Stomach smooth muscle (tissue), 2 donors: Measurements from ENCODE around the gene TAS2R3.

Experiments used
- H3K27ac ChIP-seq: one replicate; pipeline ENCODE4 v1.7.0; 2013; ENCODE audit warnings: mild to moderate bottlenecking, low read length, inconsistent platforms
- H3K27me3 ChIP-seq, 2 donors: one replicate each; pipeline ENCODE4 v1.7.0; 2013; ENCODE audit warnings: low read length in 2 of 2; ENCODE audit not compliant: insufficient read depth in 2 of 2, control insufficient read depth in 1 of 2
- H3K36me3 ChIP-seq, 2 donors: one replicate each; pipeline ENCODE4 v1.7.0; 2013; ENCODE audit warnings: low read length in 2 of 2; ENCODE audit not compliant: control insufficient read depth in 2 of 2, insufficient read depth in 2 of 2
- H3K4me1 ChIP-seq: one replicate; pipeline ENCODE4 v1.7.0; 2013; ENCODE audit warnings: low read length; ENCODE audit not compliant: control insufficient read depth, insufficient read depth
- H3K4me3 ChIP-seq, 2 donors: one replicate each; pipeline ENCODE4 v1.7.0; 2013; ENCODE audit warnings: low read length in 2 of 2
- H3K9ac ChIP-seq, 2 donors: one replicate each; pipeline ENCODE4 v1.7.0; 2013; ENCODE audit warnings: low read length in 2 of 2, mild to moderate bottlenecking in 1 of 2
- H3K9me3 ChIP-seq, 2 donors: one replicate each; pipeline ENCODE4 v1.7.0; 2013; ENCODE audit warnings: low read length in 2 of 2; ENCODE audit not compliant: control insufficient read depth in 2 of 2
- donor health status: healthy.
- donor health status: Pancreatic carcinoma.

TAS2R3 gene

GRCh38 chr7:141788296-141788695 is 24.4 kb downstream of the TAS2R3 start:
- Histone ChIP-seq H3K27ac (no peak overlapping the region), H3K4me3 (no peak overlapping the region), H3K36me3 (peaks cover 7 to 10% of the 10 kb centered on the region in 2 donors), H3K9ac (no peak overlapping the region), H3K9me3 (no peaks in the 10 kb centered on the region), H3K4me1 (no peaks in the 10 kb centered on the region), H3K27me3 (no peaks in the 10 kb centered on the region)

DNA sequence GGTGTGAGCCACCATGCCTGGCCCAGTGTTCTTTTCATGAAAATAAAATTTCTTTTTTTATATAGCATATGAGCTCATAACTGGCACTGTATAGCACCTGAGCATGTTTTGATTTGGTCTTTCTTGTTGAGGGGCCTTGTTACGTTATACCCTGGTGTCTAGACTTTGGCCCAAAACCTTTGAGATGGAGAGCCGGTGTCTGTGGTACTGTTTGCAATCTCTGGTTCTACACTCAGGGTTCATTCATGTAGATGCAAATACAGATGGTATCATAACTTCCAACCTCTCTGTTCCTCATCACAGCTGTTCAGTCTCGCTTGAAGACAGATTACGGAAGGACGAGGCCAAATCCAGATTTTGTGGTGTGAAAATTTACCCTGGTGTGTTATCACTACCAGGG is 26.0 kb downstream of the TAS2R3 start, which contains the start of gene TAS2R5:
Gene TAS2R5, plus strand, starts transcription at position 301 of the 400 bp plus-strand sequence. CDS start 145 bp downstream, outside the sequence.
- no peak within 1 kb of the TSS for H3K4me3 ChIP-seq
- H3K9ac ChIP-seq = no peak within 1 kb of the TSS
- H3K27me3 ChIP-seq = no peaks in the 10 kb centered on the region
- H3K9me3 ChIP-seq = no peaks in the 10 kb centered on the region
- no peak within 1 kb of the TSS for H3K27ac ChIP-seq
- peaks cover 7 to 10% of the 10 kb centered on the region in 2 donors for H3K36me3 ChIP-seq
- H3K4me1 ChIP-seq = no peaks in the 10 kb centered on the region

- Histone ChIP-seq H3K27ac (no peak overlapping the region), H3K36me3 (peaks cover 7 to 10% of the 10 kb centered on the region in 2 donors), H3K27me3 (no peaks in the 10 kb centered on the region), H3K4me3 (no peak overlapping the region), H3K9me3 (no peaks in the 10 kb centered on the region), H3K9ac (no peak overlapping the region), H3K4me1 (no peaks in the 10 kb centered on the region)
These were observed 28.6 kb downstream of the TAS2R3 start for GRCh38 chr7:141792526-141792925.
